Muscle of leg (tissue), 11 donors: Measurements from ENCODE around the gene LRRC61. TPM values are rescaled to one million over a fixed set of nuclear protein-coding genes. Genes with fewer than 3 reads are reported as not detected.

Experiments
- DNase-seq: peaks from one replicate; pipeline ENCODE4 v3.0.0; 2013
- H3K27ac ChIP-seq: one replicate; pipeline ENCODE4 v1.5.1; 2013; ENCODE audit warnings: mild to moderate bottlenecking, low read length, control low read depth
- H3K27me3 ChIP-seq: one replicate; pipeline ENCODE4 v1.6.1; 2013; ENCODE audit warnings: low read length; ENCODE audit not compliant: control insufficient read depth, insufficient read depth
- H3K36me3 ChIP-seq: one replicate; pipeline ENCODE4 v1.6.1; 2013; ENCODE audit warnings: low read length; ENCODE audit not compliant: control insufficient read depth, insufficient read depth
- H3K4me1 ChIP-seq: one replicate; pipeline ENCODE4 v1.6.1; 2013; ENCODE audit warnings: low read length; ENCODE audit not compliant: control insufficient read depth, insufficient read depth
- H3K4me3 ChIP-seq: one replicate; pipeline ENCODE4 v1.5.1; 2013; ENCODE audit warnings: low read length, control low read depth
- H3K9me3 ChIP-seq: replicated peaks from 2 replicates; pipeline ENCODE4 v1.6.1; 2013; ENCODE audit warnings: low read depth, low read length; ENCODE audit not compliant: control insufficient read depth
- WGBS: methylation state at CpG from one replicate; pipeline ENCODE4 v1.1.5; 2013; ENCODE audit warnings: missing lambda C conversion rate; ENCODE audit not compliant: insufficient coverage; 5-methylcytosine and 5-hydroxymethylcytosine counted together
- polyA plus RNA-seq, 8 donors: library from polyadenylated mRNA; unstranded; fragments of 120-200 nt; gene quantifications; one replicate each; pipeline versions ENCODE4 v1.2.1 to v1.2.3, GENCODE V29; 2013; ENCODE audit warnings: inconsistent platforms in 1 of 8, low replicate concordance in 1 of 8; ENCODE audit not compliant: insufficient read length in 8 of 8, insufficient read depth in 1 of 8
- total RNA-seq: library from RNA; stranded (reverse); fragments of 120-200 nt; gene quantifications from one replicate; pipeline ENCODE4 v1.2.4, GENCODE V29; 2013

LRRC61 gene
- total and polyA plus RNA-seq, 9 donors: 3.6 to 11.9 (median 7.6) TPM

GRCh38 chr7:150346922-150347321 lies 23.8 kb downstream of the LRRC61 start:
- Histone ChIP-seq H3K27me3 (peaks cover 22% of the 10 kb centered on the region), H3K4me3 (no peak overlapping the region), H3K36me3 (no peaks in the 10 kb centered on the region), H3K27ac (no peak overlapping the region), H3K4me1 (no peaks in the 10 kb centered on the region), H3K9me3 (peaks cover 9% of the 10 kb centered on the region)
- DNase-seq: no peak
- 76% methylated on average over 4 of the region's 5 CpGs for WGBS

DNA sequence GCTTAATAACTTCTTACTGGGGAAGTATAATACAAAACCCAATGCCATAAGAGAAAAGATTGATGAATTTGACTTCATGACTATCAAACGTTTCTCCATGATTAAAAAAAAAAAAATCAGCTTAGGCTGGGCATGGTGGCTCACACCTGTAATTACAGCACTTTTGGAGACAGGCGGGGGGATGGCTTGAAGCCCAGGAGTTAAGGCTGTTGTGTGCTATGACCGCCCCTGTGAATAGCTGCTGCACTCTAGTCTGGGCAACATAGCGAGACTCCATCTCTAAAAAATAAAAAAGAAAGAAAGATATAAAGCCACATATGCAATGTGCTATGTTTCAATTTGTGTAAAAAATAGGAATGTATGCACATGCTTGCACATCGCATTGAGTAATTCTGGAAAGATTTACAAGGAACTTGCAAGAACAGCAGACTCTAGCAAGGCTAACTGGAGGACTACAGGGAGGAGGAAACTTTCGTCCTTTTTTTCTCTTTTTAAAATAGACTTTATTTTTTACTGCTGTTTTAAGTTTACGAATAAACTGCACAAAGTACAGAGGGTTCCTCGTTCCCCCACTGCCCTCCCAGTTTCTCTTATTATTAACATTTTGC lies 28.5 kb downstream of the LRRC61 start:
- no peaks in the 10 kb centered on the region for H3K4me1 ChIP-seq
- H3K27ac ChIP-seq: no peak overlapping the region
- 56% methylated on average over 2 of the region's 8 CpGs for WGBS
- DNase-seq: no peak
- H3K27me3 ChIP-seq: peaks cover 2% of the 10 kb centered on the region
- H3K36me3 ChIP-seq: no peaks in the 10 kb centered on the region
- no peaks in the 10 kb centered on the region for H3K9me3 ChIP-seq
- H3K4me3 ChIP-seq: no peak overlapping the region

GRCh38 chr7:150355666-150356059 lies 32.5 kb downstream of the LRRC61 start:
- no peak overlapping the region for H3K27ac ChIP-seq
- no peak for DNase-seq
- WGBS: no CpG with 5 or more reads among the region's 1 CpG
- H3K4me1 ChIP-seq: peaks cover 2% of the 10 kb centered on the region
- no peaks in the 10 kb centered on the region for H3K27me3 ChIP-seq
- no peak overlapping the region for H3K4me3 ChIP-seq
- no peaks in the 10 kb centered on the region for H3K36me3 ChIP-seq
- H3K9me3 ChIP-seq: no peaks in the 10 kb centered on the region

DNA sequence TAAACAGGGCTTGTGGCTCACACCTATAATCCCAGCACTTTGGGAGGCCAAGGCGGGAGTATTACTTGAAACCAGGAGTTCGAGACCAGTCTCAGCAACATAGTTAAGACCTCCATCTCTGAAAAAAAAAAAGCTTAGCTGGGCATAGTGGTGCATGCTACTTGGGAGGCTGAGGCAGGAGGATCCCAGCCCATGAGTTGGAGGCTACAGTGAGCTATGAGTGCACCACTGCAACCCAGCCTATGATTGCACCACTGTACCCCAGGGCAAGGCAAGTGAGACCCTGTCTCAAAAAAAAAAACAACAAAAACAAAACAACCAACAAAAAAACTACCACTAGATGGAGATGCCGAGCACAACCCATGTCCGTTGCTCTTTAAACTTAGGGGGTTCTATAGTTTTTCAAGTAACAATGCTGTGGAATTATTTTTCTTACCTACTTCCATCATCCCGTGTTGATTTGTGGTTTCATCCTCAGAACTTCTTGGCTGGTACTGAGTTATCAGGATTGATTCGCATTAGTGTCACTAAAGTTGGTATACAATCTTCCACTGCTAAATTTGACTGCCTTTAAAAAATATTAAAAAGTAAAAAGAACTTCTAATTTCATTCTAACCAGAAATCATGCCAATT lies 33.2 kb downstream of the LRRC61 start:
- H3K27me3 ChIP-seq: no peaks in the 10 kb centered on the region
- DNase-seq: peak; percentile 54
- no peak overlapping the region for H3K27ac ChIP-seq
- H3K36me3 ChIP-seq: no peaks in the 10 kb centered on the region
- no CpG with 5 or more reads among the region's 6 CpGs for WGBS
- H3K4me1 ChIP-seq: peaks cover 9% of the 10 kb centered on the region
- no peak overlapping the region for H3K4me3 ChIP-seq
- H3K9me3 ChIP-seq: no peaks in the 10 kb centered on the region

- Histone ChIP-seq H3K4me1 (peaks cover 18% of the 10 kb centered on the region), H3K4me3 (no peak overlapping the region), H3K27me3 (no peaks in the 10 kb centered on the region), H3K9me3 (no peaks in the 10 kb centered on the region), H3K27ac (no peak overlapping the region), H3K36me3 (no peaks in the 10 kb centered on the region)
- no peak for DNase-seq
- 20% methylated on average over 1 of the region's 9 CpGs for WGBS
Measured at GRCh38 chr7:150357270-150357669, 34.1 kb downstream of the LRRC61 start.

- WGBS: 64% methylated on average over 9 of the region's 13 CpGs
- H3K27ac ChIP-seq: no peak overlapping the region
- H3K36me3 ChIP-seq: no peaks in the 10 kb centered on the region
- no peak for DNase-seq
- peaks cover 21% of the 10 kb centered on the region for H3K4me1 ChIP-seq
- H3K27me3 ChIP-seq: no peaks in the 10 kb centered on the region
- H3K4me3 ChIP-seq: no peak overlapping the region
- no peaks in the 10 kb centered on the region for H3K9me3 ChIP-seq
Measured at GRCh38 chr7:150357771-150358427, 34.7 kb downstream of the LRRC61 start.

DNA sequence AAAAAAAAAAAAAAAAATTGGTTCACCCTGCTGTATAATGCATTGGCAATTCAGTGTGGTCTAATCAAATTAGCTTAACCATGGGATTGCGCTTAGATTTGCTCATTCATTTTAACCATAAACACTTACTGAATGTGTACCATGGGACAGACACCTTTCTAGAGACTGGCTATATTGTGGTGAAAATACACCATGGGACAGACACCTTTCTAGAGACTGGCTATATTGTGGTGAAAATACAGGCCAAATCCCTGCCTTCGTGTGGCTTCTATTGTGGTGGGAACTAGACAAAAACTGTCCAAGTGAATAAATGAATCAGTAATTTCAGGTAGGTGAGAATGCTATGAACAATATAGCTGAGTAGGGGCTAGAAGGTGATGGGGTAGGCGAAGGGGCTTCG lies 35.3 kb downstream of the LRRC61 start:
- Histone ChIP-seq H3K9me3 (no peaks in the 10 kb centered on the region), H3K36me3 (no peaks in the 10 kb centered on the region), H3K27me3 (no peaks in the 10 kb centered on the region), H3K4me3 (no peak overlapping the region), H3K4me1 (peaks cover 23% of the 10 kb centered on the region), H3K27ac (no peak overlapping the region)
- DNase-seq: no peak
- whole genome bisulfite sequencing: 91% methylated on average over 2 of the region's 4 CpGs

DNA sequence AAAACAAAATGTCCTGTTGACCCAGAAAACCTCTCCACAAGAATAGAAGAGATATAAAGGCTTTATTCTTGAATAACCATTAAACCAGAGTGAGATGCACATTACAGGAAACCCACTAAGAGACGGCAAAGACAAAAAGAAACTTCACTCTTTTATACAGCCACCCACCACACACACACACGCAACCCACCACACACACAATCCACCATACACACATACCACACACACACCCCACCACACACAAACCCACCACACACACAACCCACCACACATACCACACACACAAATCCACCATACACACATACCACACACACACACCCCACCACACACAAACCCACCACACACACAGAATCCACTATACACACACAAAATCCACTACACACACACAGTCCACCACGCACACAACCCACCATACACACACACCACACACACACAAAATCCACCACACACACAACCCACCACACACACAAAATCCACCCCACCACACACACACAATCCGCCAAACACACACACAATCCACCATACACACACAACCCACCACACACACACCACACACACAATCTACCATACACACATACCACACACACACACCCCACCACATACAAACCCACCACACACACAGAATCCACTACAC lies 36.0 kb downstream of the LRRC61 start:
- no peak overlapping the region for H3K27ac ChIP-seq
- WGBS: 80% methylated on average over 4 of the region's 4 CpGs
- H3K27me3 ChIP-seq: no peaks in the 10 kb centered on the region
- peaks cover 28% of the 10 kb centered on the region for H3K4me1 ChIP-seq
- H3K36me3 ChIP-seq: no peaks in the 10 kb centered on the region
- no peaks in the 10 kb centered on the region for H3K9me3 ChIP-seq
- DNase-seq: no peak
- no peak overlapping the region for H3K4me3 ChIP-seq

- Histone ChIP-seq H3K4me3 (no peak overlapping the region), H3K4me1 (peaks cover 30% of the 10 kb centered on the region), H3K27ac (no peak overlapping the region), H3K9me3 (no peaks in the 10 kb centered on the region), H3K36me3 (no peaks in the 10 kb centered on the region), H3K27me3 (no peaks in the 10 kb centered on the region)
- no peak for DNase-seq
- 80% methylated on average over 1 of the region's 2 CpGs for WGBS
Measured at GRCh38 chr7:150359622-150360362, 36.6 kb downstream of the LRRC61 start.
